Peyer's patch (tissue), 4 donors: ENCODE measurements around the gene MYO1D.

Experiments
- POLR2A ChIP-seq, 2 donors: fragments of 450-650 bp; IDR thresholded peaks; one replicate each; pipeline ENCODE4 v1.5.1; 2017; ENCODE audit warnings: antibody characterized with exemption in 2 of 2, mild to moderate bottlenecking in 2 of 2, moderate library complexity in 2 of 2
- TF ChIP-seq, protein P1 (sequence below), 6 experiments: fragments of 450-650 bp in 4 of 6; fragments of 200-600 bp in 2 of 6; sonication (generic) in 1 of 6; IDR thresholded peaks; one replicate each; pipeline ENCODE4 v1.5.1; 2017 to 2019; ENCODE audit warnings: antibody characterized with exemption in 6 of 6, mild to moderate bottlenecking in 3 of 6, moderate library complexity in 1 of 6

DNA sequence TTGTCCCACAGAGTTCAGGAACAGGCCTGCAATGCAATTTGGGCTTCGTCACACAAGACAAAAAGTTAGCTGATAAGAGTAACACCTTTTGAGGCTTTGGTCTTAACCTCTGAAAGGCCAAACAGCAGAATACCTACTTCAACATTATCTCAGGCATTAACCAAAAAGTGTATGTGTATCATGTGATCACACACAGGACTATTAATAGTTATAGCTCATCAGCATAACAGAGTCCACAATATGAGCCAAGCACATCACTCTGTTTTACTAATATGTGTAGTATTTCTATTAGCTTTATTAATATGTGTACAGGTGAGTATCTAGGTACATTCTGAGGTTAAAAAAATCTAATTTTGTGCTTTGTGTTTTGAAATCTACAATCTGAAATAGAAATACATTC lies 30.8 kb downstream of the MYO1D start:
- TF ChIP-seq, protein P1, sequence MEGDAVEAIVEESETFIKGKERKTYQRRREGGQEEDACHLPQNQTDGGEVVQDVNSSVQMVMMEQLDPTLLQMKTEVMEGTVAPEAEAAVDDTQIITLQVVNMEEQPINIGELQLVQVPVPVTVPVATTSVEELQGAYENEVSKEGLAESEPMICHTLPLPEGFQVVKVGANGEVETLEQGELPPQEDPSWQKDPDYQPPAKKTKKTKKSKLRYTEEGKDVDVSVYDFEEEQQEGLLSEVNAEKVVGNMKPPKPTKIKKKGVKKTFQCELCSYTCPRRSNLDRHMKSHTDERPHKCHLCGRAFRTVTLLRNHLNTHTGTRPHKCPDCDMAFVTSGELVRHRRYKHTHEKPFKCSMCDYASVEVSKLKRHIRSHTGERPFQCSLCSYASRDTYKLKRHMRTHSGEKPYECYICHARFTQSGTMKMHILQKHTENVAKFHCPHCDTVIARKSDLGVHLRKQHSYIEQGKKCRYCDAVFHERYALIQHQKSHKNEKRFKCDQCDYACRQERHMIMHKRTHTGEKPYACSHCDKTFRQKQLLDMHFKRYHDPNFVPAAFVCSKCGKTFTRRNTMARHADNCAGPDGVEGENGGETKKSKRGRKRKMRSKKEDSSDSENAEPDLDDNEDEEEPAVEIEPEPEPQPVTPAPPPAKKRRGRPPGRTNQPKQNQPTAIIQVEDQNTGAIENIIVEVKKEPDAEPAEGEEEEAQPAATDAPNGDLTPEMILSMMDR (IDR thresholded peaks at IDR 0.05) = no peak
- TF ChIP-seq POLR2A (IDR thresholded peaks at IDR 0.05) = no peak
